ENCODE data around the gene SHANK1.

Gene SHANK1

GRCh38 chr19:50702871-50703829, 16.5 kb downstream of the SHANK1 start:
- no peak overlapping the region for H3K4me3 ChIP-seq (replicated peaks; ENCODE audit: low read depth, low read length)
- peak; percentile 42 for DNase-seq (ENCODE audit: low read depth)
- TF ChIP-seq CTCF (IDR thresholded peaks at IDR 0.05; ENCODE audit: low read length, missing control alignments), result no peak

- H3K4me3 ChIP-seq (replicated peaks; ENCODE audit: low read depth, low read length), result no peak overlapping the region
- DNase-seq (ENCODE audit: low read depth), result no peak
- no peak for TF ChIP-seq CTCF (IDR thresholded peaks at IDR 0.05; ENCODE audit: low read length, missing control alignments)
Observed at GRCh38 chr19:50702158-50702870, 17.3 kb downstream of the SHANK1 start.

- no peak for TF ChIP-seq CTCF (IDR thresholded peaks at IDR 0.05; ENCODE audit: low read length, missing control alignments)
- no peak for DNase-seq (ENCODE audit: low read depth)
- H3K4me3 ChIP-seq (replicated peaks; ENCODE audit: low read depth, low read length), result no peak overlapping the region
Observed at GRCh38 chr19:50701367-50701985, 18.1 kb downstream of the SHANK1 start.

GRCh38 chr19:50697414-50698124, 22.0 kb downstream of the SHANK1 start:
- no peak for TF ChIP-seq CTCF (IDR thresholded peaks at IDR 0.05; ENCODE audit: low read length, missing control alignments)
- no peak for DNase-seq (ENCODE audit: low read depth)
- H3K4me3 ChIP-seq (replicated peaks; ENCODE audit: low read depth, low read length), result no peak overlapping the region

- no peak for TF ChIP-seq CTCF (IDR thresholded peaks at IDR 0.05; ENCODE audit: low read length, missing control alignments)
- no peak overlapping the region for H3K4me3 ChIP-seq (replicated peaks; ENCODE audit: low read depth, low read length)
- DNase-seq (ENCODE audit: low read depth), result no peak
Observed at GRCh38 chr19:50696094-50696483, 23.5 kb downstream of the SHANK1 start.

- H3K4me3 ChIP-seq (replicated peaks; ENCODE audit: low read depth, low read length), result no peak overlapping the region
- TF ChIP-seq CTCF (IDR thresholded peaks at IDR 0.05; ENCODE audit: low read length, missing control alignments), result no peak
- peak; percentile 17 for DNase-seq (ENCODE audit: low read depth)
Observed at GRCh38 chr19:50695251-50696093, 24.1 kb downstream of the SHANK1 start.
